B cell (primary cell): Measurements from ENCODE around the gene P2RY14.

ENCODE experiments used
- EZH2 ChIP-seq: IDR thresholded peaks from 2 replicates; pipeline ENCODE4 v1.6.1; 2012; ENCODE audit warnings: borderline replicate concordance, low read depth, mild to moderate bottlenecking, moderate library complexity, low read length; ENCODE audit not compliant: insufficient read depth, poor library complexity, severe bottlenecking
- TF ChIP-seq, protein P1 (sequence below): fragments of 200-600 bp; IDR thresholded peaks from one replicate; pipeline ENCODE4 v1.8.0; 2022; ENCODE audit warnings: antibody characterized with exemption, mild to moderate bottlenecking

DNA sequence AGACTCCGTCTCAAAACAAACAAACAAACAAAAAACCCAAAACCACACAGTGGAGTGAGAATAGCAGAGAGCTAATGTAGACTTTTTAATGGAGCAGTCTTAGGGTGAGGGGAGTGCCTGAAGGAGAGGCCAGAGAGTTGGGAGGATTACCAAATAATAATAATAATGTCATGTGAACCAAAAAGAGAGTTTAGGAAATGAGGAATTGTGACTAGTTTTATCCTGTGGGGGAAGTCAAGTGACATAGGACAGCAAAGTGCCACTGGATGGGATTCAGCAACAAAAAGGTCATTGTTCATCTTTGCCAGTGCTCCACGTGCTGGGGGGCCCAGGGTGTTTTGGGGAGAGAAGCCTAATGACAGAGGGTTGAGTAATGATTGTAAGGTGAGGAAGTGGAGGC, 25.4 kb upstream of the P2RY14 start:
- TF ChIP-seq, protein P1, sequence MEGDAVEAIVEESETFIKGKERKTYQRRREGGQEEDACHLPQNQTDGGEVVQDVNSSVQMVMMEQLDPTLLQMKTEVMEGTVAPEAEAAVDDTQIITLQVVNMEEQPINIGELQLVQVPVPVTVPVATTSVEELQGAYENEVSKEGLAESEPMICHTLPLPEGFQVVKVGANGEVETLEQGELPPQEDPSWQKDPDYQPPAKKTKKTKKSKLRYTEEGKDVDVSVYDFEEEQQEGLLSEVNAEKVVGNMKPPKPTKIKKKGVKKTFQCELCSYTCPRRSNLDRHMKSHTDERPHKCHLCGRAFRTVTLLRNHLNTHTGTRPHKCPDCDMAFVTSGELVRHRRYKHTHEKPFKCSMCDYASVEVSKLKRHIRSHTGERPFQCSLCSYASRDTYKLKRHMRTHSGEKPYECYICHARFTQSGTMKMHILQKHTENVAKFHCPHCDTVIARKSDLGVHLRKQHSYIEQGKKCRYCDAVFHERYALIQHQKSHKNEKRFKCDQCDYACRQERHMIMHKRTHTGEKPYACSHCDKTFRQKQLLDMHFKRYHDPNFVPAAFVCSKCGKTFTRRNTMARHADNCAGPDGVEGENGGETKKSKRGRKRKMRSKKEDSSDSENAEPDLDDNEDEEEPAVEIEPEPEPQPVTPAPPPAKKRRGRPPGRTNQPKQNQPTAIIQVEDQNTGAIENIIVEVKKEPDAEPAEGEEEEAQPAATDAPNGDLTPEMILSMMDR = no peak
- no peak for TF ChIP-seq EZH2
